ENCODE measurements around the gene PSENEN. TPM values are rescaled to one million over a fixed set of nuclear protein-coding genes. Genes with fewer than 3 reads are reported as not detected.
A peak's percentile ranks its signal among the peaks of the same experiment; 100 is the strongest.

PSENEN gene
- total RNA-seq, 1 donor: 11.6 TPM

DNA sequence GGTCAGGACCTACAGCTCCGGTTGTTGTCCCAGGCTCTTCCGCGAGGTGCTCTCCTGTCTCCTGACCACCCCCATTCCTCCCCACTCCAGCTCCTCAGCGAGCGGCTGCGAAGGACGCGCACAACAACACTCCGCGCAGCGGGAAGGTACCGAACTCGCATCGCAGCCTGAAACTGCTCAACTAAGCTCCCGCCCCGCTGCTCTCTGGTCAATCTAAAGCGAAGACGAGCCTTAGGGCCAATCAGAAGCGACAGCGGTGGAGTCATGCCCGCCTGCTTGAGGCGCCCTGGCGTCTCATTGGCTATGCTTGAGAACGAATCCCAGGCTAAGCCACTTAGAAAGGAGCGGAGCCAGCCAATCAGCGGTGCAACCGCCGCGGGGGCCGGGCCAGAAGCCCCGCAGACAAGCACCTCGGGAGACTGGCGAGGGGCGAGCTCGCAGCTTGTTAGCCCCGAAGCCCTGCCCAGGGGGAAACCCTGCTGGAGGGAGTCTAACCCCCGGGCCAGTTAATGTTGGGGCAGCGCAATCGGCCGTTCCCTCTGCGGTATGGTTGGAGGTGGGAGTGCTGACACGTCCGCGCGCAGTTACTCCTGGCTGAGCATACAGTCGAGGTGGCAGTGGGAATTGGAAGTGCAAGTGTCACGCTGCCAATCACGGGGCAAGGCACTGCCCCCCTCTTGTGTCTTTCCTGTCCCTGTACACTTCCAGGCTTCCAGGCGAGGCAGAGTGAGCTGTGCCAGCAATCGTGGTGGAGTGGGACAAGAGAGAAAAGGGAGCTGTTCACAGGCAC is 43.0 kb upstream of the PSENEN start:
- H3K36me3 ChIP-seq (ENCODE audit: insufficient read depth, low read length): no peaks in the 10 kb centered on the region
- peak overlapping the region; percentile 96 for H3K4me2 ChIP-seq (ENCODE audit: insufficient read depth, low read length)
- H4K20me1 ChIP-seq (ENCODE audit: insufficient read depth, low read length): no peaks in the 10 kb centered on the region
- H3K9me3 ChIP-seq (ENCODE audit: low read depth, low read length): no peaks in the 10 kb centered on the region
- peak overlapping the region; percentile 90 for H2AFZ ChIP-seq (ENCODE audit: low read length)
- TF ChIP-seq, protein P1, sequence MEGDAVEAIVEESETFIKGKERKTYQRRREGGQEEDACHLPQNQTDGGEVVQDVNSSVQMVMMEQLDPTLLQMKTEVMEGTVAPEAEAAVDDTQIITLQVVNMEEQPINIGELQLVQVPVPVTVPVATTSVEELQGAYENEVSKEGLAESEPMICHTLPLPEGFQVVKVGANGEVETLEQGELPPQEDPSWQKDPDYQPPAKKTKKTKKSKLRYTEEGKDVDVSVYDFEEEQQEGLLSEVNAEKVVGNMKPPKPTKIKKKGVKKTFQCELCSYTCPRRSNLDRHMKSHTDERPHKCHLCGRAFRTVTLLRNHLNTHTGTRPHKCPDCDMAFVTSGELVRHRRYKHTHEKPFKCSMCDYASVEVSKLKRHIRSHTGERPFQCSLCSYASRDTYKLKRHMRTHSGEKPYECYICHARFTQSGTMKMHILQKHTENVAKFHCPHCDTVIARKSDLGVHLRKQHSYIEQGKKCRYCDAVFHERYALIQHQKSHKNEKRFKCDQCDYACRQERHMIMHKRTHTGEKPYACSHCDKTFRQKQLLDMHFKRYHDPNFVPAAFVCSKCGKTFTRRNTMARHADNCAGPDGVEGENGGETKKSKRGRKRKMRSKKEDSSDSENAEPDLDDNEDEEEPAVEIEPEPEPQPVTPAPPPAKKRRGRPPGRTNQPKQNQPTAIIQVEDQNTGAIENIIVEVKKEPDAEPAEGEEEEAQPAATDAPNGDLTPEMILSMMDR (IDR thresholded peaks at IDR 0.05; ENCODE audit: extremely low read depth, low read depth, low read length): no peak
- H3K27ac ChIP-seq (ENCODE audit: low read depth, low read length): no peak overlapping the region
- no peaks in the 10 kb centered on the region for H3K27me3 ChIP-seq (ENCODE audit: insufficient read depth, low read length)
- H3K4me1 ChIP-seq (ENCODE audit: insufficient read depth, low read length): peaks cover 6% of the 10 kb centered on the region
- DNase-seq (ENCODE audit: insufficient read length, low spot score, missing footprints): peak; percentile 99
- H3K4me3 ChIP-seq (ENCODE audit: insufficient read depth, low read length): peak overlapping the region; percentile 74
- H3K79me2 ChIP-seq (ENCODE audit: insufficient read depth, low read length): no peaks in the 10 kb centered on the region

DNA sequence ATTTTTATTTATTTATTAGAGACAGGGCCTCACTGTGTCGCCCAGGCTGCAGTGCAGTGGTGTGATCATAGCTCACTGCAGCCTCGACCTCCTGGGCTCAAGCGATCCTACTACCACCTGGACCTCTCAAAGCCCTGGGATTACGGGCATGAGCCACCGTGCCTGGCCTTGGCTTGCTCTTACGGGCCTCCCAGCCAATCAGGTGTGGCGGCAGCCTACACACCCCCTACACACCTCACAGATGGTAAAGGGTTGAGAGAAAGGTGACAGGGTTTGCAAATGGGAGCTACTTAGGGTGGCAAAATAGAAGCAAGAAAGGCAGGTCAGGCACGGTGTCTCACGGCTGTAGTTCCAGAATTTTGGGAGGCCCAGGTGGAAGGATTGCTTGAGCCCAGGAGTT is 42.1 kb upstream of the PSENEN start:
- Histone ChIP-seq H2AFZ (ENCODE audit: low read length) (no peak overlapping the region), H3K4me1 (ENCODE audit: insufficient read depth, low read length) (peaks cover 6% of the 10 kb centered on the region), H3K79me2 (ENCODE audit: insufficient read depth, low read length) (no peaks in the 10 kb centered on the region), H4K20me1 (ENCODE audit: insufficient read depth, low read length) (no peaks in the 10 kb centered on the region), H3K4me2 (ENCODE audit: insufficient read depth, low read length) (no peak overlapping the region), H3K9me3 (ENCODE audit: low read depth, low read length) (no peaks in the 10 kb centered on the region), H3K36me3 (ENCODE audit: insufficient read depth, low read length) (no peaks in the 10 kb centered on the region), H3K4me3 (ENCODE audit: insufficient read depth, low read length) (no peak overlapping the region), H3K27me3 (ENCODE audit: insufficient read depth, low read length) (no peaks in the 10 kb centered on the region), H3K27ac (ENCODE audit: low read depth, low read length) (no peak overlapping the region)
- DNase-seq (ENCODE audit: insufficient read length, low spot score, missing footprints): peak; percentile 34
- TF ChIP-seq, protein P1 (IDR thresholded peaks at IDR 0.05; ENCODE audit: extremely low read depth, low read depth, low read length): no peak

DNA sequence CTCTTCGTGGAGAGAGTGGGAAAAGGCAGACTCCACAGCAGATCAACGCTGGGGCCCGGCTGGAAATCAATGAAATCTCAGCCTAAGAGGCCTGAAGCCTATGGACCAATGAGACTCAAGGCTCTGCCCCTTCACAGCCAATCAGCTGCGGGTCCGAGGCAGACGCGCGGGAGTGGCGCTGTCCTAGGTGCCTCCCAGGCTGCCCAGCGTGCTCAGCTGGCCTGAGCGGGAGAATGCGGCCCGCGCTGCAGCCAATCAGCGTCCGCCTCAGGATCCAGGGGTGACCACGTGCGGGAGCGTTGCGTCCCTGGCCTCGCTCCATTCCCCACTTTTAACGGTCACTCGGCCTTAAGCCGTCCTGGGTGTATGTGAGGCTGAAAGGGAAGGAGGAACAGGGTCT is 41.2 kb upstream of the PSENEN start, which contains the start of gene ZBTB32:
Gene ZBTB32, plus strand, starts transcription at position 341 of the 400 bp plus-strand sequence. CDS start 10,069 bp downstream, outside the sequence.
- no peaks in the 10 kb centered on the region for H3K27me3 ChIP-seq (ENCODE audit: insufficient read depth, low read length)
- H4K20me1 ChIP-seq (ENCODE audit: insufficient read depth, low read length): no peaks in the 10 kb centered on the region
- H3K4me2 ChIP-seq (ENCODE audit: insufficient read depth, low read length): no peak within 1 kb of the TSS
- H3K79me2 ChIP-seq (ENCODE audit: insufficient read depth, low read length): no peaks in the 10 kb centered on the region
- peaks cover 6% of the 10 kb centered on the region for H3K4me1 ChIP-seq (ENCODE audit: insufficient read depth, low read length)
- H3K36me3 ChIP-seq (ENCODE audit: insufficient read depth, low read length): no peaks in the 10 kb centered on the region
- no peak within 1 kb of the TSS for H3K27ac ChIP-seq (ENCODE audit: low read depth, low read length)
- DNase-seq (ENCODE audit: insufficient read length, low spot score, missing footprints): peak; percentile 96
- H2AFZ ChIP-seq (ENCODE audit: low read length): no peak within 1 kb of the TSS
- H3K9me3 ChIP-seq (ENCODE audit: low read depth, low read length): no peaks in the 10 kb centered on the region
- no peak within 1 kb of the TSS for H3K4me3 ChIP-seq (ENCODE audit: insufficient read depth, low read length)
- TF ChIP-seq, protein P1 (IDR thresholded peaks at IDR 0.05; ENCODE audit: extremely low read depth, low read depth, low read length): no peak

DNA sequence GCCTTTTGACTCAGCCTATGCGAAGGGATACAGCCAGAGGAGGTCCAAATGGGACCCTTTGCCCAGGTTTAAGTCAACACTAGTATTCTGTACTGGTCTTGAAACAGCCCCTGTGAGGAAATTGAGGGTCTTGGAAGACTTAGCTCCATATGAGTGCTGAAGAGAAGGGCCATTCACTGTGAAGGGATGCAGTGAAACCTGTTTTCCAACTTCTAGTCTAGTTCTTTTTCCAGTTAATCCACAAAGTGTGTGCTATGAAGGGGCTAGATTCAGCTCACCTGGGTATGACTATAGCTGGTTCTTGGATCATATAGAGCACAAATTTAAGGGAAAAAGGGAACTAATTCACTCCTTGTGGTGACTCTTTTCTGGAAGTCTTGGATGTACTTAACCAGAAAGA is 37.1 kb upstream of the PSENEN start:
- no peaks in the 10 kb centered on the region for H4K20me1 ChIP-seq (ENCODE audit: insufficient read depth, low read length)
- H3K36me3 ChIP-seq (ENCODE audit: insufficient read depth, low read length): no peaks in the 10 kb centered on the region
- no peaks in the 10 kb centered on the region for H3K9me3 ChIP-seq (ENCODE audit: low read depth, low read length)
- TF ChIP-seq, protein P1 (IDR thresholded peaks at IDR 0.05; ENCODE audit: extremely low read depth, low read depth, low read length): no peak
- H3K27me3 ChIP-seq (ENCODE audit: insufficient read depth, low read length): no peaks in the 10 kb centered on the region
- H2AFZ ChIP-seq (ENCODE audit: low read length): no peak overlapping the region
- H3K27ac ChIP-seq (ENCODE audit: low read depth, low read length): no peak overlapping the region
- H3K4me1 ChIP-seq (ENCODE audit: insufficient read depth, low read length): no peaks in the 10 kb centered on the region
- no peak overlapping the region for H3K4me2 ChIP-seq (ENCODE audit: insufficient read depth, low read length)
- no peaks in the 10 kb centered on the region for H3K79me2 ChIP-seq (ENCODE audit: insufficient read depth, low read length)
- H3K4me3 ChIP-seq (ENCODE audit: insufficient read depth, low read length): no peak overlapping the region
- DNase-seq (ENCODE audit: insufficient read length, low spot score, missing footprints): no peak
